Esophagus muscularis mucosa (tissue), 4 donors: Measurements from ENCODE around the gene PTPRN2. TPM values are rescaled to one million over a fixed set of nuclear protein-coding genes. Genes with fewer than 3 reads are reported as not detected.

ENCODE experiments used
- DNase-seq: peaks from one replicate; pipeline ENCODE4 v3.0.0-alpha.2; 2017; ENCODE audit errors: extremely low spot score
- H3K27ac ChIP-seq, 4 donors: fragments of 200-600 bp; sonication (generic); replicated peaks in 1 of 4; 1 replicate in 3 of 4; 2 replicates in 1 of 4; pipeline ENCODE4 v1.5.1; 2016 to 2019; ENCODE audit warnings: mild to moderate bottlenecking in 1 of 4
- H3K27me3 ChIP-seq, 4 donors: fragments of 200-600 bp; sonication (generic); one replicate each; pipeline versions ENCODE4 v1.5.1 to v1.6.0; 2016 to 2019
- H3K36me3 ChIP-seq, 4 donors: fragments of 200-600 bp; sonication (generic); one replicate each; pipeline ENCODE4 v1.5.1; 2016 to 2019
- H3K4me1 ChIP-seq, 4 donors: fragments of 200-600 bp; sonication (generic); one replicate each; pipeline ENCODE4 v1.5.1; 2016 to 2019
- H3K4me3 ChIP-seq, 4 donors: fragments of 200-600 bp; sonication (generic); 1 replicate in 2 of 4; 2 replicates in 2 of 4; pipeline ENCODE4 v1.5.1; 2016 to 2019; ENCODE audit warnings: mild to moderate bottlenecking in 4 of 4, moderate library complexity in 1 of 4
- H3K9me3 ChIP-seq, 4 donors: fragments of 200-600 bp; sonication (generic); 1 replicate in 3 of 4; 2 replicates in 1 of 4; pipeline ENCODE4 v1.5.1; 2016 to 2019
- CTCF ChIP-seq, 3 experiments: fragments of 200-600 bp in 2 of 3; fragments of 450-650 bp in 1 of 3; sonication (generic) in 2 of 3; IDR thresholded peaks; one replicate each; pipeline ENCODE4 v1.5.1; 2017 to 2019; ENCODE audit warnings: antibody characterized with exemption in 3 of 3, mild to moderate bottlenecking in 2 of 3, moderate library complexity in 1 of 3
- EP300 ChIP-seq: sonication (generic); formaldehyde crosslinking; IDR thresholded peaks from one replicate; pipeline ENCODE4 v1.6.1; 2017; ENCODE audit warnings: antibody characterized with exemption
- POLR2A ChIP-seq: fragments of 450-650 bp; IDR thresholded peaks from one replicate; pipeline ENCODE4 v1.6.1; 2017; ENCODE audit warnings: antibody characterized with exemption, moderate library complexity, mild to moderate bottlenecking, low read depth
- POLR2AphosphoS5 ChIP-seq, 2 donors: sonication (generic); formaldehyde crosslinking; IDR thresholded peaks; one replicate each; pipeline ENCODE4 v1.6.1; 2017; ENCODE audit warnings: antibody characterized with exemption in 2 of 2
- WGBS: methylation state at CpG from one replicate; pipeline ENCODE4 v1.1.5; 2018; 5-methylcytosine and 5-hydroxymethylcytosine counted together
- intact Hi-C: fragments of 100-400 bp; cut with DNase I; formaldehyde crosslinking; loops from one replicate; pipeline ENCODE4 v1.15.1; 2023
- total RNA-seq, 4 donors: library from RNA; depleted of rRNA; stranded (reverse); fragments of >200 nt; gene quantifications; one replicate each; pipeline versions ENCODE4 v1.1.0 to v1.2.1, GENCODE V29; 2016

The PTPRN2 gene
- total RNA-seq, 4 donors from 2014 or later: 2.1 to 3.1 (median 3.1) TPM

DNA sequence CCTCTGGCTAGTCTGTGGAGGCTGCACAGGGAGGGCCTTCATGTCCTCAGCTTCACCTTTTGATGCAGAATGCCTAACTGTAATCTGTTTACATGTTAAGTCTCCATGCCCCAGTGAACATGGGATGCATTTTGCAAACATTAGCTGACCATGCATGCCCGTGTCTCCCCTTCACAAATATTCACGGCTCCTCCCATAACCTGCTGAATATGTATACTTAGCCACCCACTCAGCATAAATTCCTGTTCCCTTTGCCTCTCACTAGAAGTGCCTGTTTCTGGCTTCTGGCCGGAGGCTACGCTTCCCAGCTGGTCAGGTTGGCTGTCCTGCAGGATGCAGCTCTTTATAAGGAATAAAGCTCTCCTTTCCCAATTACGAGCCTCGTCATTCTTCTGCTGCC is 698.1 kb downstream of the PTPRN2 start:
- no peak overlapping the region for H3K27ac ChIP-seq
- intact Hi-C loops: loop anchor here (10.0 kb wide), 1 partner anchor 455 kb away; no protein-coding TSS in a partner anchor
- peaks cover 0 to 21% (median 0%) of the 10 kb centered on the region in 4 donors for H3K27me3 ChIP-seq
- TF ChIP-seq POLR2A: no peak
- TF ChIP-seq CTCF (IDR thresholded peaks at IDR 0.05): no peak
- no peak overlapping the region for H3K4me3 ChIP-seq
- DNase-seq: no peak
- no peaks in the 10 kb centered on the region for H3K4me1 ChIP-seq
- H3K36me3 ChIP-seq: no peaks in the 10 kb centered on the region
- WGBS: 75% methylated on average over 6 of the region's 6 CpGs
- H3K9me3 ChIP-seq: no peaks in the 10 kb centered on the region

- H3K9me3 ChIP-seq: no peaks in the 10 kb centered on the region
- TF ChIP-seq EP300 (no peak), POLR2AphosphoS5 (IDR thresholded peaks at IDR 0.05) (no peak), CTCF (IDR thresholded peaks at IDR 0.05) (no peak), POLR2A (no peak)
- intact Hi-C loops: loop anchor here (10.0 kb wide), 1 partner anchor 454 kb away; no protein-coding TSS in a partner anchor
- H3K27ac ChIP-seq: no peak overlapping the region
- no peaks in the 10 kb centered on the region for H3K36me3 ChIP-seq
- peaks cover 0 to 21% (median 0%) of the 10 kb centered on the region in 4 donors for H3K27me3 ChIP-seq
- no peaks in the 10 kb centered on the region for H3K4me1 ChIP-seq
- 83% methylated on average over 11 of the region's 11 CpGs for WGBS
- no peak for DNase-seq
- H3K4me3 ChIP-seq: no peak overlapping the region
Measured at GRCh38 chr7:157888579-157888978, 699.0 kb downstream of the PTPRN2 start.

DNA sequence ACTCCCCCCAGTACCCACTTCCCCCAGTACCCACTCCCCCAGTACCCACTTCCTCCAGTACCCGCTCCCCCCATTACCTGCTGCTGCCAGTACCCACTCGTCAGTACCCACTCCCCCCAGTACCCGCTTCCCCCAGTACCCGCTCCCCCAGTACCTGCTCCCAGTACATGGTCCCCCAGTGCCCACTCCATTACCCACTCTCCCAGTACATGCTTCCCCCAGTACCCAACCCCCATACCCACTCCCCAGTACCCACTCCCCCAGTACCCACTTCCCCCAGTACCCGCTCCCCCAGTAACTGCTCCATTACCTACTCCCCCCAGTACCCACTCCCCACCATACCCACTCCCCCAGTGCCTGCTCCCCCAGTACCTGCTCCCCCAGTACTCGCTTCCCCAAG is 700.2 kb downstream of the PTPRN2 start:
- Histone ChIP-seq H3K9me3 (no peaks in the 10 kb centered on the region), H3K27me3 (peaks cover 0 to 15% (median 0%) of the 10 kb centered on the region in 4 donors), H3K27ac (no peak overlapping the region), H3K36me3 (no peaks in the 10 kb centered on the region), H3K4me3 (no peak overlapping the region), H3K4me1 (no peaks in the 10 kb centered on the region)
- intact Hi-C loops: loop anchor here (10.0 kb wide), 1 partner anchor 453 kb away; no protein-coding TSS in a partner anchor
- 71% methylated on average over 5 of the region's 6 CpGs for WGBS
- no peak for DNase-seq
- TF ChIP-seq EP300: no peak
- TF ChIP-seq POLR2A: no peak
- no peak for TF ChIP-seq POLR2AphosphoS5 (IDR thresholded peaks at IDR 0.05)

DNA sequence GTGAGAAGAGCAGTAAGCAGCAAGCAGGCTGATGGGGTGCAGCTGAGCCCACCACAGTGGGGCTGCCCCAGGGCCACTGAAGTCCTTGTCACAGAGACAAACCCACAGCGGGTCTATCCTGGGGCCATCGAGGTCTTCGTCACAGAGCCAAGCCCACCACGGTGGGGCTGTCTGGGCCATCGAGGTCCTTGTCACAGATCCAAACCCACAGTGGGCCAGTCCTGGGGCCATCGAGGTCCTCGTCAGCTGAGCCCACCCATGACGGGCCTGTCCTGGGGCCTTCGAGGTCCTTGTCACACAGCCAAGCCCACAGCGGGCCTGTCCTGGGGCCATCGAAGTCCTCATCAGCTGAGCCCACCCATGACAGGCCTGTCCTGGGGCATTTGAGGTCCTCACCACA is 700.9 kb downstream of the PTPRN2 start:
- H3K9me3 ChIP-seq: no peaks in the 10 kb centered on the region
- DNase-seq: no peak
- peaks cover 0 to 11% (median 0%) of the 10 kb centered on the region in 4 donors for H3K27me3 ChIP-seq
- H3K4me3 ChIP-seq: no peak overlapping the region
- WGBS: 77% methylated on average over 7 of the region's 11 CpGs
- H3K36me3 ChIP-seq: no peaks in the 10 kb centered on the region
- intact Hi-C loops: loop anchor here (10.0 kb wide), 1 partner anchor 452 kb away; no protein-coding TSS in a partner anchor
- H3K27ac ChIP-seq: no peak overlapping the region
- H3K4me1 ChIP-seq: no peaks in the 10 kb centered on the region
- TF ChIP-seq POLR2AphosphoS5 (IDR thresholded peaks at IDR 0.05) (no peak), EP300 (no peak), CTCF (IDR thresholded peaks at IDR 0.05) (no peak), POLR2A (no peak)

GRCh38 chr7:157886266-157886665 is 701.4 kb downstream of the PTPRN2 start:
- Histone ChIP-seq H3K27ac (no peak overlapping the region), H3K9me3 (no peaks in the 10 kb centered on the region), H3K4me3 (no peak overlapping the region), H3K27me3 (peaks cover 0 to 7% (median 0%) of the 10 kb centered on the region in 4 donors), H3K4me1 (no peaks in the 10 kb centered on the region), H3K36me3 (no peaks in the 10 kb centered on the region)
- intact Hi-C loops: loop anchor here (10.0 kb wide), 1 partner anchor 451 kb away; no protein-coding TSS in a partner anchor
- no peak for DNase-seq
- TF ChIP-seq POLR2AphosphoS5 (IDR thresholded peaks at IDR 0.05) (no peak), POLR2A (no peak), EP300 (no peak), CTCF (IDR thresholded peaks at IDR 0.05) (no peak)
- WGBS: 82% methylated on average over 9 of the region's 9 CpGs
